CD4-positive, CD25-positive, alpha-beta regulatory T cell (primary cell): ENCODE measurements around the gene THAP5. TPM values are rescaled to one million over a fixed set of nuclear protein-coding genes. Genes with fewer than 3 reads are reported as not detected.

Source experiments
- ATAC-seq, 2 donors: fragments of 150-1000 bp; cut with Tn5 transposase; one replicate each; pipeline ENCODE4 v1.10.0; 2021; ENCODE audit warnings: low read depth in 2 of 2, moderate number of reproducible peaks in 2 of 2, moderate library complexity in 1 of 2
- DNase-seq, 3 donors: peaks; one replicate each; pipeline versions ENCODE4 v3.0.0 to v3.0.0-alpha.2; 2012 to 2022; ENCODE audit warnings: mixed read lengths in 1 of 3
- H3K27ac ChIP-seq: one replicate; pipeline ENCODE4 v1.7.0; 2013; ENCODE audit warnings: mild to moderate bottlenecking, low read length; ENCODE audit not compliant: insufficient read depth, poor library complexity, severe bottlenecking
- H3K27me3 ChIP-seq: one replicate; pipeline ENCODE4 v1.7.0; 2013; ENCODE audit warnings: low read length; ENCODE audit not compliant: control insufficient read depth, insufficient read depth
- H3K36me3 ChIP-seq: one replicate; pipeline ENCODE4 v1.7.0; 2013; ENCODE audit warnings: mild to moderate bottlenecking, low read length, moderate library complexity; ENCODE audit not compliant: control insufficient read depth, insufficient read depth
- H3K4me1 ChIP-seq: 2 replicates; pipeline ENCODE4 v1.7.0; 2013; ENCODE audit warnings: mild to moderate bottlenecking, low read length; ENCODE audit not compliant: insufficient read depth, control insufficient read depth, poor library complexity, severe bottlenecking
- H3K4me3 ChIP-seq: one replicate; pipeline ENCODE4 v1.7.0; 2013; ENCODE audit warnings: low read depth, mild to moderate bottlenecking, low read length, moderate library complexity
- H3K9me3 ChIP-seq, 2 experiments: 1 replicate in 1 of 2; 2 replicates in 1 of 2; pipeline ENCODE4 v1.7.0; 2013; ENCODE audit warnings: low read length in 2 of 2, mild to moderate bottlenecking in 1 of 2, moderate library complexity in 1 of 2; ENCODE audit not compliant: control insufficient read depth in 2 of 2
- H3K27ac Mint-ChIP-seq, 3 donors: one replicate each; pipeline ENCODE4 v1.8.0; 2020 to 2022; ENCODE audit warnings: mild to moderate bottlenecking in 3 of 3, mixed read lengths in 3 of 3, moderate library complexity in 2 of 3
- H3K27me3 Mint-ChIP-seq: one replicate; pipeline ENCODE4 v1.8.0; 2022; ENCODE audit warnings: mild to moderate bottlenecking, mixed read lengths
- H3K36me3 Mint-ChIP-seq: one replicate; pipeline ENCODE4 v1.8.0; 2020; ENCODE audit warnings: mixed read lengths
- H3K4me1 Mint-ChIP-seq, 4 donors: one replicate each; pipeline ENCODE4 v1.8.0; 2020 to 2022; ENCODE audit warnings: mixed read lengths in 4 of 4, mild to moderate bottlenecking in 1 of 4
- H3K4me3 Mint-ChIP-seq, 4 donors: one replicate each; pipeline ENCODE4 v1.8.0; 2020 to 2022; ENCODE audit warnings: mild to moderate bottlenecking in 4 of 4, mixed read lengths in 4 of 4, moderate library complexity in 3 of 4
- H3K9me3 Mint-ChIP-seq, 7 donors: one replicate each; pipeline ENCODE4 v1.8.0; 2020 to 2022; ENCODE audit warnings: mixed read lengths in 7 of 7, mild to moderate bottlenecking in 3 of 7, moderate library complexity in 2 of 7
- polyA plus RNA-seq, 4 donors: library from polyadenylated mRNA; unstranded; fragments of 300-500 nt; fragmentation: Illumina TruSeq; gene quantifications; one replicate each; pipeline ENCODE4 v1.2.3, GENCODE V29; 2021
- total RNA-seq: library from RNA; stranded (reverse); gene quantifications from one replicate; pipeline ENCODE4 v1.2.3, GENCODE V29; 2022

The THAP5 gene
- total and polyA plus RNA-seq, 5 donors from 2014 or later, result 11.3 to 33.7 (median 20.2) TPM

DNA sequence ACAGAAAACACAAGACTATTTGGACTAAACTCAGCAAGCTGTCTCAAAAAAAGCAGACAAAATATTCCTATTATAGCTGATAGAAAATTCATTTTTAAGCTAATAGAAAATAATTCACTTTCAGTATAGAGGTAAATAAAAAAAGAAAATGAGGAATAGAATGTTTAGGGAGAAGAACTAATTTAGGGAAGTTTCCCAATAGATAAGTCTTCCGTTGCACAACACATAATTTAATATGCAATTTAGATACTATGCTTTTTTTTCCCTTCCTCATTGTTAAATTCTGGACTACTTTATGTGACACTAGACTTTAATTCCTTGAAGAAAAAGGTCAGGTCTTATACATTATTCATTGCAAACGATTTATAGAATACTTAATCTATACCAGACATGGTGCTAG lies 53.9 kb downstream of the THAP5 start:
- no peaks in the 10 kb centered on the region for H3K27me3 ChIP-seq
- H3K27me3 Mint-ChIP-seq, result no peaks in the 10 kb centered on the region
- H3K4me3 Mint-ChIP-seq, result no peak overlapping the region
- no peak overlapping the region for H3K4me3 ChIP-seq
- H3K27ac ChIP-seq, result no peak overlapping the region
- H3K9me3 Mint-ChIP-seq, result no peaks in the 10 kb centered on the region
- H3K27ac Mint-ChIP-seq, result no peak overlapping the region
- ATAC-seq (no peak), DNase-seq (no peak)
- H3K4me1 Mint-ChIP-seq, result peaks cover 30 to 44% (median 34%) of the 10 kb centered on the region in 4 donors
- peaks cover 60% of the 10 kb centered on the region for H3K36me3 Mint-ChIP-seq
- H3K36me3 ChIP-seq, result peaks cover 51% of the 10 kb centered on the region
- no peaks in the 10 kb centered on the region for H3K4me1 ChIP-seq
- H3K9me3 ChIP-seq, result no peaks in the 10 kb centered on the region

- H3K27ac ChIP-seq, result no peak overlapping the region
- H3K9me3 Mint-ChIP-seq, result peaks cover 0 to 2% (median 0%) of the 10 kb centered on the region in 7 donors
These were observed 54.5 kb downstream of the THAP5 start for GRCh38 chr7:108515013-108515412.

More at GRCh38 chr7:108515013-108515412, 54.5 kb downstream of the THAP5 start:
- Mint-ChIP-seq H3K4me3 (no peak overlapping the region), H3K27me3 (no peaks in the 10 kb centered on the region), H3K27ac (no peak overlapping the region), H3K36me3 (peaks cover 63% of the 10 kb centered on the region), H3K4me1 (peaks cover 26 to 42% (median 30%) of the 10 kb centered on the region in 4 donors)
- Histone ChIP-seq H3K36me3 (peaks cover 51% of the 10 kb centered on the region), H3K27me3 (no peaks in the 10 kb centered on the region), H3K4me1 (no peaks in the 10 kb centered on the region), H3K4me3 (no peak overlapping the region), H3K9me3 (no peaks in the 10 kb centered on the region)
- DNase-seq (no peak), ATAC-seq (no peak)

Other genes with a start within 250 kb of the THAP5 start
- not detected for gene NRCAM, start 113.3 kb downstream of the THAP5 start, total RNA-seq
- under 1 TPM in 1 of 4 donors, not detected in 3; 0.27 TPM for gene NRCAM, start 113.3 kb downstream of the THAP5 start, polyA plus RNA-seq
- 62.5 TPM for gene PNPLA8, start 43.6 kb downstream of the THAP5 start, total RNA-seq
- 10 to 100 TPM; 23.3 to 33.0 (median 29.4) TPM for gene PNPLA8, start 43.6 kb downstream of the THAP5 start, polyA plus RNA-seq
- 53.3 TPM for gene DNAJB9, start 168 bp upstream of the THAP5 start, total RNA-seq
- gene DNAJB9, start 168 bp upstream of the THAP5 start, polyA plus RNA-seq, result 10 to 100 TPM; 26.3 to 52.2 (median 38.8) TPM